ENCODE data around the gene ZSCAN5B.

The ZSCAN5B gene

GRCh38 chr19:56142897-56143434 lies 54.6 kb downstream of the ZSCAN5B start:
- no peak for DNase-seq

GRCh38 chr19:56142087-56142787 lies 55.3 kb downstream of the ZSCAN5B start:
- no peak for DNase-seq

DNA sequence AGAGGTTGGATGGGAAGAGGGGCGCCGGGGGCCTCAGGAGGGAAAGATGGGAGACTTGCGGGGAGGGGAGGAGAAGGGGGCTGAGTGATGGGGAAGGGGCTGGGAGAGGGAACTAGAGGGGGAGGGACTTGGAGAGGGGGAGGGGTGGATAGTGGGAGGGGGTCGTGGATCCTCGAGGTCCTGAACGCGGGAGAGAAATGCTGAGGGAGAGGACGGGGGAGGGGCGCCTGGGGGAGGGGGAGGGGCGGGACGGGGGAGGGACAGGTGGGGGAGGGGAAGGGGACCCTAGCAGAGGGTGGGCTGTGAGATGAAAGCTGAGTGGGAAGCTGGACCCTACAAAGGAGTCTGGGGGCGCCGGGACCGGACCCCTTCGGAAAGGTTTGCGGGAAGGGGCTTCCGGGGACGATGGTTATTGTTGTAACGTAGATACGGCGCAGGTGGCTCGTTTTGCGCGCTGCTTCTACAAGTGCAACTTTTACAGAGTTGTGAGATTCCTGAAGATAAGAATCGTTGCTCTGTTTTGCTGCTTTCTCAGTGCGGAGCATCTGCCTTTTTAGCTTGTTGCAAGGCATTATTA lies 56.1 kb downstream of the ZSCAN5B start:
- peak in 1 of 2 donors; percentile 33 for DNase-seq

DNA sequence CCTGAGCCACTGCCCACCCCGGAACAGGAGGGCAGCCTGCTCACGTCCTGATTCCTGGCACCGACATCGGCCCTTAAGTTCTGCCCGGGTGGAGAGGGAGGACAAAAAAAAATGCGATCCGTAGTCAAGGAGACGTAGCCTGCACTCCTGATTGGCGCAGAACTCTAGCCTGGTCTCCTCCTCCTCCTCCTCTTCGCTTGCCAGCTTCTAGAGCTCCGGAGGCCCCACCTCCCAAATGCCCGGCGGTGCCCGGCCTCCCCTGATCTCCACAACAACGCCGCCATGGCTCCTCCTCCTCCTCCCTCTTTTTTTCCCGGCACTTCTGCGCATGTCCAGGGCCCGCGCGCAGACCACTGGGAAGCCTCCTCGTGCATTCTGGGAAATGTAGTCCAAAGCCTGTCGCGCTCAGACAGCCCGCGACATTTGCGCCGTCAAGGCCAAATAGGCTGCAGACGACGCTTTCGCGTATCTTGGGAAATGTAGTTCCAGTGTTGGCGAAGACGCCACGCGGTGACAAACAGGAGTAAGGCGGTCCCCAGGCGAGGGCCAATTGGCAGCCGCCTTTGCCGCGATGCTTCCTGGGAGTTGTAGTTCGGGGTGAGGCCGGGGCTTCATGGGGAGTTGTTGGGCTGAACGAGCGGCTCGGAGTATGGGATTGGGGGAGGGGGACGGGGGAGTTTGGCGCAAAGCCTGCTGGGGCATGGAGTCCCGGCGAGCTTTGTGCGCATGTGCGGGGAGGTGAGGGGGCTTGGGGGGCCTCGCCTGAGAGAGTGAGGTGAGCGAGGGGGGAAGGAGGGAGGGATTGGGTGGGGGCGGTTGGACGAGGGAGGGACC lies 56.8 kb downstream of the ZSCAN5B start, which contains the start of gene ZNF444:
ZNF444 (plus strand) TSS at position 705 of the 834 bp plus-strand sequence. CDS start 5,625 bp downstream, outside the sequence.
- peak; percentile 100 for DNase-seq

- DNase-seq = no peak
These were observed 57.6 kb downstream of the ZSCAN5B start for GRCh38 chr19:56139847-56140582.
